Left lobe of liver (tissue), 1 donor: ENCODE measurements around the gene RHCG. TPM values are rescaled to one million over a fixed set of nuclear protein-coding genes. Genes with fewer than 3 reads are reported as not detected.

Source experiments
- total RNA-seq: library from RNA; stranded (reverse); gene quantifications from one replicate; pipeline ENCODE4 v1.2.1, GENCODE V29; 2021
- donor health status: DM: no; HTN: yes; CAD: no.

RHCG gene
- total RNA-seq, 1 donor from 2014 or later: 0.15 TPM

Other genes starting within 250 kb of the RHCG start
- 36.0 TPM for gene POLG, start 161.8 kb downstream of the RHCG start, total RNA-seq
- 0.10 TPM for gene TICRR, start 78.9 kb upstream of the RHCG start, total RNA-seq
- 1.1 TPM for gene KIF7, start 158.9 kb upstream of the RHCG start, total RNA-seq
- 38.1 TPM for gene PLIN1, start 182.8 kb upstream of the RHCG start, total RNA-seq
- 25.8 TPM for gene PEX11A, start 194.2 kb upstream of the RHCG start, total RNA-seq
- not detected for gene WDR93, start 194.2 kb upstream of the RHCG start, total RNA-seq